HG02981 (cell line): ENCODE measurements around the gene ROBO1.

Source experiments
- ATAC-seq: cut with Tn5 transposase; IDR thresholded peaks from one replicate; pipeline ENCODE4 v1.9.1; 2021; ENCODE audit warnings: mild to moderate bottlenecking, moderate library complexity; ENCODE audit not compliant: unreplicated experiment

ROBO1 gene

DNA sequence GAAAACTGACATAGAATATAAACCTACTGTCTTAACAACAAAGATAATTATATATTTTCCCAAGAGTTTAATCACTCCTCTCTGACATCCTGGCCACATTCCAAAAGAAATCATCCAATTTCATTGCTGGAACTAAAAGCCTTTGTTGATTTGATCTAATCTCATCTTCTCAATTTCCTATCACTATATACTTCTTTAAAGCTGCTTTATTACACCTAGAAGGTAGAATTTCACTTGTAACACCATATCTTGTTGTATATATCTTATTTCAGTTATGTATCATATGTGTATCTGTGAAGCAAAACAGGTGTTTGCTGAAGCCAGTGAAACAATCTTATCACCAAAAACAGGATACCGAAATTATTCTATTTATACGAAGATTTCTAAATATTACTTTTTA is 740.2 kb downstream of the ROBO1 start:
- ATAC-seq, result no peak

DNA sequence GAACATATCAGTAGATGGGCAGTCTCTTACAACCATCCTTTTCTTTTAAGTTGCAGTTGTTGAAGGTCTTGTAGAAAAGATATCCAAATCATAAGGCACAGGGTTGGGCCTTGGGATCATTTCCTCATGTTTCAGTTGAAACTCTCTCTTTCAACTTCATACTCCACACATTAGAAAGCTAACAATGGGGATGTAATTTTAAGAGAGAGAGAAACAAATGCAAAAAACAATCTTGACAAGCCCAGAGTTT is 747.9 kb downstream of the ROBO1 start:
- no peak for ATAC-seq

DNA sequence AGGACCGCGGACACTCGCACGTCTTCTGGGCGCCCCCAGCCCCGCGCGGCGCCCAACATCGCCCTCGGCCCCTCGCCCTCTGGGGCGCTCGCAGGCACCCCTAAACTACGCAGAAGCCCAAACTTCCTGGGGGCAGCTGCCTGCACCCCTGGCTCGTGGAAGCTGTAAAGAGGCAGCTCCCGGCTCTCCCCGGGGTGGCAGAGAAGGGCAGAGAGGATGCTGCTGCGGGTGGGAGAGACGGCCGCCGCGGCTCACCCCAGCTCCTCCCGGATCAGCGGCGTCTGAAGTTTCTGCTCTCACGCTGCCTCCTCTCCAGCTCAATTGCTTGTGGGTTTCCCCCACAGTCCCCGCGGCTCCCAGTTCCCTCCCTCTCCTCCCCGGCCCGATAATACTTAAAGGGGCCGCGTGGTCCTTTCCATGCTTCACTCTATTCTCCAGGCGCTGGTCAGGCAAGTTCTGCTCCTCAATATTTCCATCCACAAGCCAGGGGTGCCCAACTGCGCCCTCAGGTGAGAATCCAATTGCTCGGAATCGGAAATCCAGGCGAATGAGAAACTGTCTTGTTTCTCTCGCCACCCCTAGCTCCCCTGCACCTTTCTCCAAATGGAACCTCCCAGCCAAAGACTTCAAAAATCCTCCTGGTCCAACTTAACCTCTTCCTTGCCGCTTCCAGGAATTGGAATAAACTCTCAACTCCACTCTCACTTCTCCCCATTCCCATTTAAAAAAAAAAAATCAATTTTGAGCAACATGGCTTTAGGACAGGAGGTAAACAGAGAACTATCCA is 748.5 kb downstream of the ROBO1 start:
- peak; percentile 59 for ATAC-seq

DNA sequence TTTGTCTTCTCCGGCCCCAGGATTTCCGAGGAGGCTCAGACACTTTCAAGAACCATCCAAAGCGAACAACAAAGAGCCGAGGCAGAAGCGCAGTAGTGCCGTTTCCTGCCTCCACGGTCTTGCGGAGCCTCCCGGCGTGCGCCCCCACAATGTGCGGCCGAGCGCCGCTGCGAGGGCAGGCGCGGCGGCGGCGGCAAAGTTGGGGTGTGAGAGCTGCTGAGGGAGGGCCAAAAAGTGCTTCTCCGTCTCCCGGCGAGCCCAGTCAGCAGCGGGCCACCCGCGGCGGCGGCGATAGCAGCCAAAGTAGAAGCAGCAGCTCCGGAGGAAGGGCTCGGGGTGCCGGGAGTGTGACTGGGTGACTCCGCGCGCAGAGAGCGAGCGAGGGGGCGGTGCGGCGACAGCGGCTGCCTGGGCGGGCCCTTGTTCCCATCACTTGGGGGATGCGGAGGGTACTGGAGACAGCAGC is 749.1 kb downstream of the ROBO1 start:
- peak; percentile 42 for ATAC-seq

DNA sequence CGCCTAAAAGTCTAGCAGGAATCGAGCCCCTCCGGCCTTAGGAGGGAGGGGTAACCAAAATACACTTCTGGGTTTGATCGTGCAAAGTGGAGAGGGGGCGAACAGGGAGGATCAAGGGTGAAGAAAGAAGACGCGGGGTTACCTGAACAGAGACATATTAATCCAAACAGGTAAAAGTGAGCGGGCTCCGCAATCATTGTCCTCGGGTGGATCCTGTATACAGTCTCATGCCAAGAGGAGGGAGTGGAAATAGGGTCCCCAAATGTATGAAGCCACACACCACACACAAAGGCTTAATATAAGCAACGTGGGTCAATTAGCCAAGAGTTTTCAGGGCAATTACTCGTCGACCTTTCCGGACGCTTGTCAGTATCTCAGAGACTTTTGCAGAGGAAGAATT is 749.5 kb downstream of the ROBO1 start:
- ATAC-seq, result no peak

DNA sequence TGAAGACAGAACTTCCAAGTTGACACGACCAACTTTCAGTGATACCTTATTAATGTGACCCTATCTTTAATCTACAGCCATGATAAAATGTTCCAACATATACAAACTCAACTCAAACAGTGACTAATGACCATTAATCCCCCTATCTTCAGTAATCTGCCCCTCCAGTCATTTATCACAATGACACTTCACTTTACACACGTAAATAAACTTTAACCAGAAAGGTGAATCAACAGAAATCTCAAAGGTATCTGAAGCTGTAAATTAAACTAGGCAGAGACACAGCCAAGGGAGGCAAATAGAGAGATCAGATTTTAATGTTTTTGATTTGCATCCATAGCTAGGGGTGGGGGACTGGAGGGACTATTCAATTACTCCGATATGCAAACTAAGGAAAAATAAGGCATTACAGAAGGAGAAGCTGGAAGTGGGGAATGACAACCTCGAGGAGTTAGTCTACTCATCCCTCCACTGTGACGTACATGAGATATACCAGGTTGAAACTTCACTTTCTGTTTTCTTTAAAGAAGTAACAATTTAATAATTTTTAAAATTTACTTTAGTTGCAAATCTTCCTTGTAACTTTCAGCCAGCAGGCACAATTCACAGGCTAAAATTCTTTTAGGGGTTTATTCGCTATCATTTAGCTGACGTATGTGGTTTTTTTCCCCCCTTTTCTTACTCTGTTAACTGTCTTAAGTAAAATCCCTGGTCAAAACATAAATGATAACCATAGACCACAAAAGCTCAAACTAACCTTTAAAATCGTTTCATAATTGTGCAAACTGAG is 751.0 kb downstream of the ROBO1 start:
- no peak for ATAC-seq

DNA sequence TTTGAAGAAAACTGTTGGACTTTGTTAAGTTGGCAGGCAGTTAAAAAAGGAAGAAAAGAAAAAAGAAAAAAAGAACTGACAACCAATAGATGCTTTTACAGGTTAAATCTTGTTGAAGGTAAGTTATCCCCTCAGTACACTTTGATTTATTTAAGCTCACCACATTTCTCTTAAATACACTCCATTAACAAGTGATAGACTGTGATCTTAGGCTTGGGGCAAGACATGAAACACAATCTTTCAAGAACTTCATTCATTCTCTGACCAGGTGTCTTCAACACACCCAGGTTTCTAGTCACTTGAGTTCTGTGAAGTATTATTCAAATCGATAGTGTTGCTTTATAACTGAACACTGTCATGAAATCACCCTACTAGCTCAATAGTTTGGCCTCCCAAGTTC is 751.9 kb downstream of the ROBO1 start:
- ATAC-seq, result no peak

DNA sequence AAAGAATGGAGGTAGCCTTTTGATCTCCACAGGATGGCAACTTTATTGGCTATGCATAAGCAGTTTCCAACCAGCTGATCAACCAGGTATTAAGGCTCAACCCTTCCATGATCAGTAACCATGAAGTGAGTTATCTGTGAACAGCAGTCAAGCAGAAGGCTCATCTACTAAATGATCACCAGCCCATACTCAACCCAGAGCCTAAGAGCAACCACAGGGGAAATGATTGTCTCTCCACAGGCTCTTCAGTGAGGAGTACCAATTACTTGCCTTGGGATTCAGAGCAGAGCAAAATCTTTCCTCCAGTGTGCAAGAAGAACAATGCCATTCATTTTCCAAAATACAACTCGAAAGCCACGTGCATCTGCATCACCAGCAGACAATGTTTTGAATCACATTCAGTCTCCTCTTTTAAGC is 754.8 kb downstream of the ROBO1 start:
- no peak for ATAC-seq

DNA sequence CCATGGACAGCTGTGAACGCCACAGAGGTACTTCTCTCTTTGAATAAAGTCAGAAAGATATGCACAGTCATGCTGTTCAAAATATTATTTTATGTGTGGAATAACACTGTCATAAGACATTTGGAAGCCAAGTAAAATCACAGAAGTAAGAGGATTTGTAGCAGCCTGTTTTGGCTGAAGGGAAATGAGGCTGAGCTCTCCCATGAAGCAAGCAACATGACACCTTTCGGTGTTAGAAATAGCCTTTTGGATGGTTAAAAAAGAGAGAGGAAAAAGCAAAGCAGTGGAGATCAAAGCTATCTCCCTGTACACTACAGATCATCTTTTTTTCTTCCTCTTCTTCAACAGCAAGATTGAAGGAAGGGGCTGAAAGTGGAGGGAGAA is 755.3 kb downstream of the ROBO1 start:
- no peak for ATAC-seq

DNA sequence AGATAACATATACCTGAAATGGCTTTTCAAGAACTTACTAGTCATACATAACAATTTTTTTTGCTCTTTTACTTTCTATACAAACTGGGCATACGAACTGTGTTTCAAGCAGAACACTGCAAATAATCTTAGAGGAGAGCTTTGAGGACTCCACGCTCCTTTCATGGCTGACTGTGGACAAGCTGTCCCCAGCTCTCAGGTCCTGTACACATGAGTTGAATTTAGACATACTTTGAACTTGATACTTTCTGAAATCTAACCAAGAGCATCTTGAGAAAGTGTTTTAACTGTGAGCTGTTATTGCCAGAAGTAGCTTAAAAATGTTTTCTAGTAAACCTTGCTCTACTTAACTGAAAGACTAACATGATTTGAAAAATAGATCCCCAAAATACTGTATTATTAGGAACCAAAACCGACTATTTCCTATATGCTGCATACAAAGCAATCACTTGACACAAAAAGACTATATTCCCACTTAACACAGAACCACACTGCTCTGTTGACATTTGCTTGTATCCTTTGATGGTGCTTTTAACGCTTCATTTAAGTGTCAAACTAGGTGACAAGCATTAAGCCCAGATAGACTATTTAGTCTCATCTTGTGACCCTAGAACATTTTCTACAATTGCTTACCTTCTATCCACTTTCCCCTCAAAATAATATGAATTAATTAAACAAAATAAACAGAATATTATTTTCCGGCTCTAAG is 755.8 kb downstream of the ROBO1 start:
- no peak for ATAC-seq

DNA sequence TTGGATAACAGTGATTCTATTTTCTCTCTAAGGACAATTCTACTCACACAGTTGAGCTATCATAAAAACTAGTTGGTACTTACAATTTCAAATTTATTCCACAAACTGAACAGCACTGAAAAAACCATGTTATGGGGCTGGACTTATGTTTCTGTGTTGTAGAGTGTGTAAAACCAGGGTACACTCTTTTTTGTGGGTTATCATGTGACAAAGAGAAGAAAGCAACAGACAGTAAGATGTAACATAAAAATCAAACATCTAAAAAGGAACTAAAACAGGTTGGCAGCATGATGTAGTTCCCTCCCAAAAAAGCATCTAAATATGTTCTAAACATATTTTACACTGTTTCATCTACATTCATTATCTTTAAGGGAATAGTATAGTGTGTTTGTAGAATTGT is 757.9 kb downstream of the ROBO1 start:
- no peak for ATAC-seq

DNA sequence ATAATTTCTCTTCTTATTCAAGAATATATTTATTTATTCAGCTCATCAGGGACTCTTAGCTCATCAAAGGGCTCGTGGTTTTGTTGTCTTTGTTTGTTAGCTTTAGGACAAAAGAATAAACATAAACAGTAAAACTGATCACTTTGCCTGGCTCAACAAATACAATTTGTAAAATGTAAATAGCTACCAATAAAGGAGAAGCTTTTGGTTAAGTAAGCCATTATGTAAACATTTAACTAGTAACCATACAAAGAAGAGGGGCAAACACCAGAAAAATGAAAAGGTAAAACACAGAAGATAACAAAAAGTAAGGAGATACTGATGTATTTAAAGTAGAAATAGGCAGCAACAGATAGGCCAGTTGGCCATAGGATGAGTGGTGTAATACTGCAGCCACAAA is 761.7 kb downstream of the ROBO1 start:
- ATAC-seq, result no peak

DNA sequence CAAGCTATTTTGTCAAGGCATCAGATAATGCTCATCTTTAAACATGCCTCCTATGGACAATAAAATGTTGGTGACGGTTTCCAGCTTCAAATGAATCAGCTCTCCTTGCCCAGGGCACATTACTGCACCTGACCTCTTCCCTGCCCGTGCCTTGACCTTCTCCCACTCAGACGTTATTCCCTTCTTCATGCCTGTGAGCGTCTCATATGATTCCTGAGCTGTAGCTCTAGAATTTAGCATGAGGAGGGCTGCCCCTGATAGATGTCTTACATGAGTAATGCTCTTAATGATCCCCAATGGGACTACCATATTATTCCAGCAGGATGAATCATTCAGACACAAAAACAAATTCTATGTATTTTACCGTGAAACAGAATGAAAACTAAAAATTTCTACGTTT is 762.7 kb downstream of the ROBO1 start:
- ATAC-seq, result no peak

DNA sequence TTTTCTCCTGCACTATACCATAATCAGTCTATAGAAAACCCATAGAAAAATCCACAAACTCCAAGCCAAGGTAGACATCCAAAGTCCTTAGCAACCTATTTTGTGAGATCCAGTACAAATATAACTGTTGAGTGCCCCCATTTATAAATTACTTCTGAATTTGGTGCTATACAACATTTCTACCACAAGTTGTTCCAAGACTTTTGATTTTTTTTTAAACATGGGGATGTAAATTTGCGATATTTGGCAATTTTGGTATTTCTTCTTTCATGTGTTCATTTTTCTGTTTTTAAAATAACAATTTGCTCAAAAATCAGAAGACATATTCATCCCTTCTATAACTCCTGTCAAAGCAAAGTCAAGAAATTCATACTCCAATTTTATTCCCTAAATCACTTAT is 763.8 kb downstream of the ROBO1 start:
- ATAC-seq, result no peak

DNA sequence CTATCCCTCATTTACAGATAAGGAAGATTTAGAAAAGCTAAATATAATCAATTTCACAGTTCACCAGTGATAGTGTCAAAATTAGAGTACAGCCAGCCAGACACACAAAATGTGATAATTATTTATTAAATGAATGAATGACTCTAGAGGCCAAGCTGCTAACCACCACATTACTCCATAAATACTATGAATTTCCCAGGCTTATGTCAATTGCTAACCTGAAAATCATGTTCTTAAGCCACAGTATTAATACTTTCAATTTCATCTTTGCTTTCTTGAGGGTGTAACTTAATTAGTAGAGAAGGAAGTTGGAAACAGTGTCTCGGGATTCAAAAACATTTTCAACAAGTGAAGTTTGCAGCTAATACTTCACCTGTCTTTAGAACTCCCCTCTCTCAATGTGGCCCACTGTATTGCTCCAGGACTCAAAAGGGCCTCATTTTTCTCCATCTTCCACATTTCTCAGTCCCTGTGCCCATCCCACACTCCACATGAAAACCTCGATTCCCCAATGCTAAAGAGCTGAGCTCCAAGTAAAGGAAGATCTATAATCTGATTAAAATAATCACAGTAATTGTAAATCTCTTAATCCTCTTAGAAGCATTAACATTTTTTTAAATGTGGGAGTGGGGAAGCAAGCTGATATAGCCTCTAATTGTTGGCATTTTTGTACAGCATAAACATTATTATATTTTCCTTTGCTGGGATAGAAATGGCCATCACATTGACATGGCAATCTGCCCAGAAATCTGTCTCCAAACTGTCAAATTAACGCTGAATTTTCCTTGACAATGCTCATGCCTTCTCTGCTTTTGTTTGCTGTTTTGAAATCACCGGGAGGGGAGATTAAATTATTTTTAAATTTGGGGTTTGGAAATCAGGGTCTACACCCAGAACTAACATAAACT is 765.1 kb downstream of the ROBO1 start:
- no peak for ATAC-seq

DNA sequence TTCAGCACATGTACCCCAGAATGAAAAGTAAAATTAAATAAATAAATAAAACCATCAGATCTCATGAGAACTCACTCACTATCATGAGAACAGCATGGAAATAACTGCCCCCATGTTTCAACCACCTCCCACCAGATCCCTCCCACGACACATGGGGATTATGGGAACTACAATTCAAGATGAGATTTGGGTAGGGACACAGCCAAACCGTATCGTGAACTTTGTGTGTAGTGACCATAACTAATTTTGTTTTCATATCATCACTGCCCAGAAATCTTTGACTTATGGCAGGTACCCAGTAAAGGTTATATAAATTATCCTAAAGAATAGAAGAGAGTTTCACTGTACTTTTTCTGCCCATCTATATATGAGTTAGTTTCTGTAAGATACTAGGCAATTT is 766.5 kb downstream of the ROBO1 start:
- ATAC-seq, result no peak

DNA sequence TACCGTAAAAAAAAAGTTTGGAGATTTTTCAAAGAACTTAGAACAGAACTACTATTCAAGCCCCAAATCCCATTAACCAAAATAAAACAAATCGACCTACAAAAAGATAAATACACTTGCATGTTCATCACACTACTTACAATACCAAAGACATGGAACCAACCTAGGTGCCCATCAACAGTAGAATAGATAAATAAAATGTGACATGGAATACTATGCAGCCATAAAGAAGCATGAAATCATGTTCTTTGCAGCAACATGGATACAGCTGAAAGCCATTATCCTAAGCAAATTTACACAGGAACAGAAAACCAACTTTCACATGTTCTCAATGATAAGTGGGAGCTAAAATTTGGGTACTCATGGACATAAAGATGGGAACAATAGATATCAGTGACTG is 768.7 kb downstream of the ROBO1 start:
- ATAC-seq, result no peak

DNA sequence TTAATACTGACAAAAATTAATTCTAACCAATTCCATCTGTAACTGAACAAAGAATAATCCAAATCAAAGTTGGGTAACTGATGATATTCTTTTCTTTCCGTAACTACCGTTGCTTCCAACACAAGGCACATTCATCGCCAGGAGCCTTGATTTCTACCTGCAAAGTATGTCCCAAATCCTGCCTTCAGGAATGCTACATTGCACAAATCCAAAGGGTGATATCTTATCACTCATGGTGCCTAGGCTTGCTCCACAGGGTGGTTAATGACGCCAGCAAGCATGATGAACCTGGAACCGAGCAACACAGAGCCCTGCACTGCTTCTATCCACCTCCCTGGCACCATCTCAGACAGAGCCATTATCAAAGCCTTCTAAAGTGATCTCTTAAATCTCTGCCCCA is 772.7 kb downstream of the ROBO1 start:
- ATAC-seq, result no peak

DNA sequence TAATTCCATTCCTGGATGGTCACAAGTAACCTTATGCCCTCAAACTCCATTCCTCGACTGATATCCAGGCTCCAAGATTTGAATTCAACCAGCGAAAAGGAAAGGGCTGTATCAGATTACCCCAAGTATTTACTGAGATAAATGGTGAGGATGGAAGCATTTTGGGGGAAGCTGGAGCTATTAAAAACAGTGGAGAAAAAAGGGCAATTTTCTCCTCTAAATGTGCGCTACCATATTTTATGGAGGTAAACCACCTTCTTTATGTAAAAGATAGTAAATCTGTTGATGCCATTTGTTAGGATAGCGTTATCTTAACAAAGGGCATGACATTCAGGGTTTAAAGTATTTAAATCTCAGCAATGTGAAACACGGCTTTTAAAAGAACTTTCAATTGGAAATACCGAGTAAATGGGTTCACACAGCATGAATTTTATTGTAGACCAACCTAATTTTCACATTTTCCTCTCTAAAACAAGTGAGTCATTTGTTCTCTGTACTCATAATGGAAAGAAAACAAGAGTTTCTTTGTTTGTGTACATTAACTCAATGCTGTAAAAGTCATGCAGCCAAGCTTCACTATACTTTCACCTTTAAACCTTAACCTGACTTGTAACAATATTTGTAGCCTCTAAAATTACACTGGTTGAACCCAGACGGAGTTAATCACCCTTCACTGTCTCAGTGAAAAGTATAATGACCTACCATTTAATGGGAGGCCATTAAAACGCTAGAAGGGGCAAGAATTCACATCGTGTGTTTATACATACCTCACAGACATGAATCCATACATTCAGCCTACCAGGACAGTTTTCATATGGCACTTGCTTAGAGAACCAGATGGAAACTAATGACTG is 773.4 kb downstream of the ROBO1 start:
- no peak for ATAC-seq

DNA sequence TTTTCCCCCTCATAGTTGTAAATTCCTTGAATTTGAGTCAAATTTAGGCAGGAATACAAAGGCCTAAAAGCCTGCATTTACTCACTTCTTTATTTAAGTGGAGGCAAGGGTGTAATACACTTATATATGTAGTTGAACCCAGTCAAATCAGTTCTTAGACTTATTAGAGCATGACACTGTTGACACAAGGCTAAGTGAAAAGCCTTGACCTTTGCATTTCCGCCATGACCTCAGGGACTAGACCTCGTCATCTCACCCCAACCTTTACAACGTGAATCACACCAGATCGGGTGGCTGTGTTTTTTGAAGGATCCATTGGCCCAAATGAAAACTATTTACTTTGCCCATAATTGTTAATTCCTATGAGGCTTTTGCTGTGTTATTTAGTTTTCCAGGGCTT is 774.4 kb downstream of the ROBO1 start:
- no peak for ATAC-seq
